HepG2 (cell line): ENCODE results near the gene CNPY1. TPM values are rescaled to one million over a fixed set of nuclear protein-coding genes. Genes with fewer than 3 reads are reported as not detected.

ENCODE experiments used
- ATAC-seq: fragments of 200-7000 bp; cut with Tn5 transposase; 3 replicates; pipeline ENCODE4 v1.9.1; 2020; ENCODE audit warnings: mild to moderate bottlenecking, moderate library complexity
- BruUV-seq: library from RNA; stranded (reverse); fragments of 400-500 nt; replicated peaks from 2 replicates; lab custom pipeline; 2021; lab: Mats Ljungman, UMichigan
- CTCF ChIA-PET: fragments of 300-600 bp; formaldehyde crosslinking; extraction: SDS; loops from one replicate; lab custom pipeline; 2021; ENCODE audit warnings: low total read pairs, inconsistent platforms, low intra/inter-chr PET ratio; lab: Yijun Ruan, JAX
- POLR2A ChIA-PET: fragments of 350-600 bp; sonication (Branson Sonifier 250); formaldehyde crosslinking; loops from one replicate; lab custom pipeline; 2020; ENCODE audit warnings: antibody characterized with exemption, inconsistent platforms; lab: Yijun Ruan, JAX
- DNase-seq: peaks from one replicate; pipeline ENCODE4 v3.0.0-alpha.2; 2015; ENCODE audit warnings: low spot score
- FAIRE-seq: peaks from 3 replicates; lab custom pipeline; 2011; peaks lifted over from hg19 to GRCh38; lab: Jason Lieb, UNC
- H2AFZ ChIP-seq: one replicate; pipeline ENCODE4 v1.6.1; 2011; ENCODE audit warnings: low read length, inconsistent platforms
- H3K27ac ChIP-seq: fragments of 300-600 bp; 3 replicates; pipeline ENCODE4 v1.8.0; 2011; ENCODE audit warnings: mixed run types, mild to moderate bottlenecking, mixed read lengths, low read length, inconsistent platforms; ENCODE audit not compliant: insufficient read depth; ENCODE audit errors: extremely low read length
- H3K27me3 ChIP-seq, 2 experiments: fragments of 200-600 bp in 1 of 2; 2 replicates in 1 of 2; 3 replicates in 1 of 2; pipeline versions ENCODE4 v1.6.0 to v1.8.0; 2011; ENCODE audit warnings: low read length in 2 of 2, mild to moderate bottlenecking in 2 of 2, moderate library complexity in 2 of 2, inconsistent platforms in 1 of 2; ENCODE audit not compliant: insufficient read depth in 2 of 2, control insufficient read depth in 1 of 2
- H3K36me3 ChIP-seq, 2 experiments: fragments of 200-600 bp in 1 of 2; replicated peaks in 1 of 2; 2 replicates in 1 of 2; 3 replicates in 1 of 2; pipeline versions ENCODE4 v1.5.1 to v1.8.0; 2011; ENCODE audit warnings: low read length in 2 of 2, inconsistent platforms in 1 of 2; ENCODE audit not compliant: insufficient read depth in 2 of 2, control insufficient read depth in 1 of 2
- H3K4me1 ChIP-seq: 2 replicates; pipeline ENCODE4 v1.5.1; 2012; ENCODE audit warnings: low read length, inconsistent platforms; ENCODE audit not compliant: insufficient read depth
- H3K4me2 ChIP-seq: 2 replicates; pipeline ENCODE4 v1.6.0; 2011; ENCODE audit warnings: low read depth, low read length, inconsistent platforms
- H3K4me3 ChIP-seq, 3 experiments: fragments of 200-600 bp in 1 of 3; sonication (generic), shearing (Covaris generic) in 1 of 3; replicated peaks in 1 of 3; 2 replicates each; pipeline ENCODE4 v1.5.1; 2011 to 2016; ENCODE audit warnings: low read length in 3 of 3, inconsistent platforms in 2 of 3, low read depth in 2 of 3, mild to moderate bottlenecking in 2 of 3, control low read depth in 1 of 3, mixed read lengths in 1 of 3; ENCODE audit not compliant: insufficient read depth in 1 of 3
- H3K79me2 ChIP-seq: one replicate; pipeline ENCODE4 v1.6.1; 2011; ENCODE audit warnings: low read length, inconsistent platforms; ENCODE audit not compliant: insufficient read depth
- H3K9ac ChIP-seq: 2 replicates; pipeline ENCODE4 v1.6.0; 2011; ENCODE audit warnings: mild to moderate bottlenecking, low read depth, low read length, inconsistent platforms; ENCODE audit not compliant: insufficient read depth
- H3K9me3 ChIP-seq: 2 replicates; pipeline ENCODE4 v1.5.1; 2012; ENCODE audit warnings: mild to moderate bottlenecking, low read length
- H4K20me1 ChIP-seq: 2 replicates; pipeline ENCODE4 v1.6.0; 2011; ENCODE audit warnings: inconsistent platforms, mild to moderate bottlenecking, low read length, moderate library complexity; ENCODE audit not compliant: insufficient read depth
- GTF3A ChIP-seq: sonication (generic); formaldehyde crosslinking; conservative IDR thresholded peaks from 2 replicates; pipeline ENCODE4 v1.4.0; 2020; ENCODE audit warnings: mild to moderate bottlenecking, missing genetic modification reagents
- KLF16 ChIP-seq, 2 experiments: sonication (generic) in 1 of 2; formaldehyde crosslinking in 1 of 2; IDR thresholded peaks; 2 replicates each; pipeline versions ENCODE4 v1.6.1 to v1.8.0; 2016 to 2023; ENCODE audit warnings: missing genetic modification reagents in 2 of 2, missing compliant biosample characterization in 1 of 2
- TGIF2 ChIP-seq: IDR thresholded peaks from 2 replicates; pipeline ENCODE4 v1.6.1; 2016; ENCODE audit warnings: control low read depth, missing compliant biosample characterization
- ZMYM2 ChIP-seq: sonication (generic); formaldehyde crosslinking; IDR thresholded peaks from 2 replicates; pipeline ENCODE4 v1.8.0; 2022; ENCODE audit warnings: mild to moderate bottlenecking, missing genetic modification reagents
- ZNF180 ChIP-seq: sonication (generic); formaldehyde crosslinking; IDR thresholded peaks from 2 replicates; pipeline ENCODE4 v1.4.0; 2020; ENCODE audit warnings: low read depth, missing genetic modification reagents, borderline replicate concordance
- ZNF782 ChIP-seq: sonication (generic); formaldehyde crosslinking; IDR thresholded peaks from 2 replicates; pipeline ENCODE4 v1.4.0; 2020; ENCODE audit warnings: missing genetic modification reagents, mild to moderate bottlenecking, borderline replicate concordance
- WGBS: methylation state at CpG from one replicate; pipeline ENCODE4 v1.1.6; 2017; ENCODE audit warnings: low lambda C conversion rate; 5-methylcytosine and 5-hydroxymethylcytosine counted together
- in situ Hi-C: cut with HindIII; loops from 2 replicates; pipeline ENCODE4 v1.10.0; 2017; ENCODE audit warnings: low pct_unique_long_range_greater_than_20kb; ENCODE audit not compliant: extremely low pct_ligation_motif_present
- intact Hi-C: fragments of 100-400 bp; cut with micrococcal nuclease; formaldehyde crosslinking; loops from one replicate; pipeline ENCODE4 v1.10.0; 2022; ENCODE audit not compliant: unreplicated experiment
- polyA plus RNA-seq, 8 experiments: library from polyadenylated mRNA; depleted of rRNA in 3 of 8; stranded (reverse) in 7 of 8; unstranded in 1 of 8; fragments of >200 nt; fragmentation: Illumina TruSeq in 4 of 8; extraction: Trizol in 4 of 8; gene quantifications; 2 replicates each; pipeline versions ENCODE4 v1.2.1 to v1.2.3, GENCODE V29; 2011 to 2016; ENCODE audit warnings: low read depth in 4 of 8, missing spikeins in 1 of 8, mixed read lengths in 1 of 8; ENCODE audit not compliant: insufficient read depth in 1 of 8
- total RNA-seq, 5 experiments: library from RNA; depleted of rRNA; stranded (reverse); fragments of >200 nt; fragmentation: Illumina TruSeq; extraction: Trizol; gene quantifications; 2 replicates each; pipeline ENCODE4 v1.2.3, GENCODE V29; 2016; ENCODE audit warnings: low read depth in 1 of 5
- TF ChIP-seq, protein P1 (sequence below): sonication (generic); formaldehyde crosslinking; IDR thresholded peaks from 2 replicates; pipeline ENCODE4 v1.4.0; 2020; ENCODE audit warnings: missing genetic modification reagents
- TF ChIP-seq, protein P2 (sequence below): sonication (generic); formaldehyde crosslinking; IDR thresholded peaks from 2 replicates; pipeline ENCODE4 v1.5.1; 2020; ENCODE audit warnings: missing genetic modification reagents, mild to moderate bottlenecking, borderline replicate concordance

The CNPY1 gene
- total and polyA plus RNA-seq, 2 of the 13 experiments (the other 11 are each of a cell fraction or from before 2014, with no cell fraction given): not detected

DNA sequence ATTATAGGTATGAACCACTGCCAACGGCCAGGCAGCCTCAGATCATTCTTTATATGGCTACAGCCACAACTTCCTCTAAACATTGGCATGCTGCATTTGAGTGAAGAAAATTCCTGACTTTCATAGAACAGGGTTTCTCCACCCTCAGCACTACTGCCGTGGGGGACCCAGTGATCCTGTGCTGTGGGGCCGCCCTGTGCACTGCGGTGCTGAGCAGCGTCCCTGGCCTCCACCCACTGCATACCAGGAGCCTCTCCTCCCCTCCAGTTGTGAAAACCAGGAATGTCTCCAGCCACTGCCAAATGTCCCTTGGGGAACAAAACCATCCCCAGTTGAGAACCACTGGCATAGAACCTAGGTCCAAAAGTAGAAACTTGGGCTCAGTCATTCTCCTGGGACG lies 15.8 kb downstream of the CNPY1 start (continued):
- TF ChIP-seq, protein P1, sequence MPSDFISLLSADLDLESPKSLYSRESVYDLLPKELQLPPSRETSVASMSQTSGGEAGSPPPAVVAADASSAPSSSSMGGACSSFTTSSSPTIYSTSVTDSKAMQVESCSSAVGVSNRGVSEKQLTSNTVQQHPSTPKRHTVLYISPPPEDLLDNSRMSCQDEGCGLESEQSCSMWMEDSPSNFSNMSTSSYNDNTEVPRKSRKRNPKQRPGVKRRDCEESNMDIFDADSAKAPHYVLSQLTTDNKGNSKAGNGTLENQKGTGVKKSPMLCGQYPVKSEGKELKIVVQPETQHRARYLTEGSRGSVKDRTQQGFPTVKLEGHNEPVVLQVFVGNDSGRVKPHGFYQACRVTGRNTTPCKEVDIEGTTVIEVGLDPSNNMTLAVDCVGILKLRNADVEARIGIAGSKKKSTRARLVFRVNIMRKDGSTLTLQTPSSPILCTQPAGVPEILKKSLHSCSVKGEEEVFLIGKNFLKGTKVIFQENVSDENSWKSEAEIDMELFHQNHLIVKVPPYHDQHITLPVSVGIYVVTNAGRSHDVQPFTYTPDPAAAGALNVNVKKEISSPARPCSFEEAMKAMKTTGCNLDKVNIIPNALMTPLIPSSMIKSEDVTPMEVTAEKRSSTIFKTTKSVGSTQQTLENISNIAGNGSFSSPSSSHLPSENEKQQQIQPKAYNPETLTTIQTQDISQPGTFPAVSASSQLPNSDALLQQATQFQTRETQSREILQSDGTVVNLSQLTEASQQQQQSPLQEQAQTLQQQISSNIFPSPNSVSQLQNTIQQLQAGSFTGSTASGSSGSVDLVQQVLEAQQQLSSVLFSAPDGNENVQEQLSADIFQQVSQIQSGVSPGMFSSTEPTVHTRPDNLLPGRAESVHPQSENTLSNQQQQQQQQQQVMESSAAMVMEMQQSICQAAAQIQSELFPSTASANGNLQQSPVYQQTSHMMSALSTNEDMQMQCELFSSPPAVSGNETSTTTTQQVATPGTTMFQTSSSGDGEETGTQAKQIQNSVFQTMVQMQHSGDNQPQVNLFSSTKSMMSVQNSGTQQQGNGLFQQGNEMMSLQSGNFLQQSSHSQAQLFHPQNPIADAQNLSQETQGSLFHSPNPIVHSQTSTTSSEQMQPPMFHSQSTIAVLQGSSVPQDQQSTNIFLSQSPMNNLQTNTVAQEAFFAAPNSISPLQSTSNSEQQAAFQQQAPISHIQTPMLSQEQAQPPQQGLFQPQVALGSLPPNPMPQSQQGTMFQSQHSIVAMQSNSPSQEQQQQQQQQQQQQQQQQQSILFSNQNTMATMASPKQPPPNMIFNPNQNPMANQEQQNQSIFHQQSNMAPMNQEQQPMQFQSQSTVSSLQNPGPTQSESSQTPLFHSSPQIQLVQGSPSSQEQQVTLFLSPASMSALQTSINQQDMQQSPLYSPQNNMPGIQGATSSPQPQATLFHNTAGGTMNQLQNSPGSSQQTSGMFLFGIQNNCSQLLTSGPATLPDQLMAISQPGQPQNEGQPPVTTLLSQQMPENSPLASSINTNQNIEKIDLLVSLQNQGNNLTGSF (CRISPR knock-in tag): no peak
- no peak for TF ChIP-seq ZMYM2 (CRISPR knock-in tag)
- no peak for TF ChIP-seq KLF16 (CRISPR knock-in tag; IDR thresholded peaks at IDR 0.05)

GRCh38 chr7:155529845-155530244 lies 16.5 kb downstream of the CNPY1 start:
- peaks cover 12 to 71% of the 10 kb centered on the region in 2 experiments; a peak in 4 of 5 replicates for H3K27me3 ChIP-seq
- intact Hi-C loops: no loop called here
- ATAC-seq (no peak), FAIRE-seq (no peak), DNase-seq (no peak)
- CTCF ChIA-PET: no interaction called here
- no TSS peak for BruUV-seq
- in situ Hi-C loops: no loop called here
- TF ChIP-seq GTF3A (CRISPR knock-in tag) (no peak), TGIF2 (CRISPR knock-in tag) (no peak), ZNF782 (no peak), ZNF180 (no peak)
- TF ChIP-seq, protein P2, sequence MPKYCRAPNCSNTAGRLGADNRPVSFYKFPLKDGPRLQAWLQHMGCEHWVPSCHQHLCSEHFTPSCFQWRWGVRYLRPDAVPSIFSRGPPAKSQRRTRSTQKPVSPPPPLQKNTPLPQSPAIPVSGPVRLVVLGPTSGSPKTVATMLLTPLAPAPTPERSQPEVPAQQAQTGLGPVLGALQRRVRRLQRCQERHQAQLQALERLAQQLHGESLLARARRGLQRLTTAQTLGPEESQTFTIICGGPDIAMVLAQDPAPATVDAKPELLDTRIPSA (CRISPR knock-in tag): no peak
- no peak overlapping the region for H3K4me2 ChIP-seq
- no peak overlapping the region for H3K4me3 ChIP-seq
- no peak overlapping the region for H2AFZ ChIP-seq
- peaks cover 33% of the 10 kb centered on the region for H3K4me1 ChIP-seq
- 32% methylated on average over 11 of the region's 11 CpGs for WGBS
- H3K27ac ChIP-seq: no peak overlapping the region
- H4K20me1 ChIP-seq: no peaks in the 10 kb centered on the region
- H3K36me3 ChIP-seq: no peaks in the 10 kb centered on the region
- no peaks in the 10 kb centered on the region for H3K9me3 ChIP-seq
- H3K9ac ChIP-seq: no peak overlapping the region
- H3K79me2 ChIP-seq: no peaks in the 10 kb centered on the region
- POLR2A ChIA-PET: no interaction called here
